OCI-LY3 (cell line): ENCODE data around the gene M1AP.
A peak's percentile ranks its signal among the peaks of the same experiment; 100 is the strongest.

ENCODE experiments used
- H2AFZ ChIP-seq: fragments of 200-600, 300-600 bp; shearing (Covaris generic); 2 replicates; pipeline ENCODE4 v1.6.0; 2014; ENCODE audit warnings: antibody characterized with exemption, low read depth, low read length
- H3K27ac ChIP-seq: fragments of 200-600, 300-600 bp; sonication (generic); 2 replicates; pipeline ENCODE4 v1.5.1; 2014; ENCODE audit warnings: mild to moderate bottlenecking, low read length, moderate library complexity, mixed read lengths
- H3K27me3 ChIP-seq: fragments of 200-600, 300-600 bp; sonication (generic); 2 replicates; pipeline ENCODE4 v1.6.1; 2014; ENCODE audit warnings: low read depth, low read length, mixed read lengths
- H3K36me3 ChIP-seq: fragments of 200-600, 300-600 bp; sonication (generic); replicated peaks from 2 replicates; pipeline ENCODE3; 2014; ENCODE audit warnings: low read depth, low read length, mixed read lengths
- H3K4me1 ChIP-seq: fragments of 300-600, 200-600 bp; sonication (generic); 2 replicates; pipeline ENCODE4 v1.6.1; 2014; ENCODE audit warnings: low read length, mixed read lengths
- H3K4me2 ChIP-seq: fragments of 200-600, 300-600 bp; sonication (generic); 2 replicates; pipeline ENCODE4 v1.6.1; 2014; ENCODE audit warnings: low read length, mixed read lengths
- H3K4me3 ChIP-seq: fragments of 300-600, 200-600 bp; sonication (generic); 2 replicates; pipeline ENCODE4 v1.5.1; 2014; ENCODE audit warnings: antibody characterized with exemption, mild to moderate bottlenecking, low read length, moderate library complexity
- H3K79me2 ChIP-seq: fragments of 300-600, 200-600 bp; shearing (Covaris generic); 2 replicates; pipeline ENCODE4 v1.6.1; 2014; ENCODE audit warnings: mild to moderate bottlenecking, low read length, mixed read lengths
- H3K9ac ChIP-seq: fragments of 300-600, 200-600 bp; shearing (Covaris generic); 2 replicates; pipeline ENCODE4 v1.6.0; 2014; ENCODE audit warnings: mild to moderate bottlenecking, low read length, moderate library complexity
- H3K9me3 ChIP-seq: fragments of 200-600, 300-600 bp; shearing (Covaris generic); 2 replicates; pipeline ENCODE4 v1.6.1; 2014; ENCODE audit warnings: low read length, mixed read lengths; ENCODE audit not compliant: insufficient read depth
- H4K20me1 ChIP-seq: fragments of 200-600, 300-600 bp; sonication (generic); 2 replicates; pipeline ENCODE4 v1.6.1; 2016; ENCODE audit warnings: low read length, mixed read lengths; ENCODE audit not compliant: insufficient read depth
- CTCF ChIP-seq: fragments of 200-600, 300-600 bp; sonication (generic); IDR thresholded peaks from 2 replicates; pipeline ENCODE4 v1.5.1; 2014; ENCODE audit warnings: antibody characterized with exemption, low read length, low read depth
- EZH2phosphoT487 ChIP-seq: fragments of 200-600 bp; shearing (Covaris generic); IDR thresholded peaks from 2 replicates; pipeline ENCODE4 v1.6.1; 2018; ENCODE audit warnings: antibody characterized with exemption, mixed run types, low read depth

Gene M1AP

DNA sequence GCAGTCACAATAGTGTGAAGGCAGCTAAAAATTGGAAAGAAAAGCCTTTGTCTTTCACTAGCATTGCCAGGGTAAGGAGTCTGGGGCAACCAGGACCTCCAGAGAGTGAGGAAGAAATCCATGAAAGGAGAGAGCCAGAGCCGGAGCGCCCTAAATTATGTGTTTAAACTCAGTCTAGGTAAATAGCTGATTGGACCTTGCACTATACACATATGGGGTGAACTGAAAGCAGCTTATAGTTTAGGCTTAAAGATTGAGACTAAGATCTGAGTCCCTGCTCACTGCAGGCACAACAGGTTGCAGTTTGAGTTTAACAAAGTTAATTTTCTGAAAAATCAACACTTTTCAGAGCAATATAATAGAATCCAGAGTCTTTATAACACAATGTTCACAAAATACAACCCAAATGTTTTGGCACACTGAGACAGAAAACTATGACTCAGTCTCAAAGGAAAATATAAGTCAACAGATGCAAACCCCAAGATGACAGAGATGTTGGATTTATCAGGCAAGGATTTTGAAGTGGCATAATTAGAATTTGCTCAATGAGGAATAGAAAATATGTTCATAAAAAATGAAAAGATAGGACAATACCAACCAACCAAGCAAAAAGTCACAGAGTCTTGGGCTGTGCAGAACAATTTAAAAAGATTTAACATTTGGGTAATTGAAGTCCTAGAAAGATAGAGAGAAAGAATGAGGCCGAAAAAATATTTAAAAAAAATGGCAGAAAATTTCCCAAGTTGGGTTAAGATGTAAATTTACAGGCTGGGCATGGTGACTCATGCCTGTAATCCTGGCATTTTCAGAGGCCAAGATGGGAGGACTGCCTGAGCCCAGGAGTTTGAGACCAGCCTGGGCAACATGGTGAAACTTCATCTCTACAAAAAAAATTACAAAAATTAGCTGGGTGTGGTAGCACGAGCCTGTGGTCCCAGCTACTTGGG is 54.0 kb downstream of the M1AP start:
- Histone ChIP-seq H3K4me1 (peaks cover 5% of the 10 kb centered on the region), H3K4me2 (no peak overlapping the region), H2AFZ (no peak overlapping the region), H4K20me1 (no peaks in the 10 kb centered on the region), H3K27me3 (peaks cover 8% of the 10 kb centered on the region; the same call in 1 of the 2 replicates), H3K9me3 (no peaks in the 10 kb centered on the region), H3K79me2 (no peaks in the 10 kb centered on the region), H3K9ac (no peak overlapping the region), H3K27ac (no peak overlapping the region), H3K4me3 (no peak overlapping the region), H3K36me3 (no peaks in the 10 kb centered on the region)
- TF ChIP-seq EZH2phosphoT487 (no peak), CTCF (no peak)

DNA sequence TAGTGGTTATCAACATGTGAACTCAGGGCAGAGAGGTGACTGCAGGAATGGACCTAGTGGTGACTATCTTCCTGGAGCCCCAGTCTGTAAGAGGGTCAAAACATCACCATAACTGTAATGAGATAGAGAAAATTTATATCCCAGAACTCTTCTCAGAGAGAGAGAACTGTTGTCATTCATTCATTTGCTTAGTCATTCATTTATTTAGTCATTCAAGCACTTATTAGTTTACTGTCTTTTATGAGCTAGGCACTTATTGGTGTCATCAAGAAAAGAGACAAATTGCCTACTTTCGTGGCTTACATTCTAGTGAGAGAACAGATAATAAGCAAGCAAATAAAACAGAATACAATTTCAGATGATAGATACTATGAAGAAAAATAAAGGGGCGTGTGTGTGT is 59.5 kb downstream of the M1AP start:
- Histone ChIP-seq H2AFZ (no peak overlapping the region), H3K36me3 (no peaks in the 10 kb centered on the region), H3K4me2 (no peak overlapping the region), H4K20me1 (no peaks in the 10 kb centered on the region), H3K4me3 (no peak overlapping the region), H3K27me3 (0 out of 2 replicates have a peak, but pooled peaks cover 8% of the 10 kb centered on the region), H3K27ac (no peak overlapping the region), H3K9ac (no peak overlapping the region), H3K9me3 (no peaks in the 10 kb centered on the region), H3K4me1 (peaks cover 37% of the 10 kb centered on the region), H3K79me2 (no peaks in the 10 kb centered on the region)
- no peak for TF ChIP-seq EZH2phosphoT487
- TF ChIP-seq CTCF = no peak

DNA sequence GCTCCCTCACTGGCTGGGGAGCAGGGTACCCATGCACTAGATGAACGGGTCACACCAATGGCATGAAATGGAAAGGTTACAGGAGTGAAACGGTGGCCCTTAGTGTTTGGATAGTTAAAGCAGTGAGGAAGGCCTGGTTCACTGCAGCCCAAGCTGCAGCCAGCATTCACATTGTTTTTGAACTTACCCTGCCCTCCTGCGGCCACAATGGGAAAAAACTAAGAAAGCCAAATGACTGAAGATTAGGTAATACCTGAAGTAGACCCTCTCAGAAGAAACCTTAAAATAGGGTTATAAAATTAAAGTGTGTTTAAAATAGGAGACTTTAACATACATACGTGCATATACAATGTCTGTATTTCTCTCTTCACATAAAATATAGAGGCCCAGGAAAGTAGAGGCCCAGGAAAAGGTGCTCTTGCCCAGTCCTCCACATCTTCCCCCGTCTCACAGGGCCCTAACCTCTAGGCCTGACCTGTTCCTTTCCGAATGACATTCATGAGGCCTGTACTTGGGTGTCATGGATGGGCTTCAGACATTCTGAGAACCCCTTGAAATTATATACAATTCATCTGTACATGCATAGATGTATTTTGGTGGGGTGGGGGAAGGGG is 60.4 kb downstream of the M1AP start:
- Histone ChIP-seq H3K27ac (no peak overlapping the region), H3K9ac (no peak overlapping the region), H3K79me2 (no peaks in the 10 kb centered on the region), H3K4me3 (no peak overlapping the region), H3K4me2 (no peak overlapping the region), H3K36me3 (no peaks in the 10 kb centered on the region), H3K4me1 (peaks cover 42% of the 10 kb centered on the region), H2AFZ (peak overlapping the region; percentile 68), H3K9me3 (no peaks in the 10 kb centered on the region), H4K20me1 (no peaks in the 10 kb centered on the region), H3K27me3 (0 out of 2 replicates have a peak, but pooled peaks cover 8% of the 10 kb centered on the region)
- TF ChIP-seq EZH2phosphoT487 = no peak
- TF ChIP-seq CTCF = peak; percentile 89
